HG03342 (cell line): ENCODE data around the gene ENO2.
"Not testable (repeated sequence)": the region's sequence is repeated elsewhere in the genome, so short reads cannot be mapped to it uniquely, and the experiment has no call there.

Experiments
- ATAC-seq: cut with Tn5 transposase; IDR thresholded peaks from one replicate; pipeline ENCODE4 v1.9.1; 2021; ENCODE audit warnings: mild to moderate bottlenecking, moderate library complexity; ENCODE audit not compliant: unreplicated experiment

The ENO2 gene

GRCh38 chr12:6914246-6914946 is at the start of gene ENO2:
Gene ENO2 (plus strand): TSS chr12:6914580. CDS start chr12:6915833, 1,253 bp downstream.
- ATAC-seq = no peak

GRCh38 chr12:6865307-6865706 is 49.1 kb upstream of the ENO2 start:
- not testable (repeated sequence) for ATAC-seq

GRCh38 chr12:6866163-6866919 is 48.0 kb upstream of the ENO2 start:
- ATAC-seq = no peak

- peak; percentile 5 for ATAC-seq
Measured at GRCh38 chr12:6866920-6867412, 47.4 kb upstream of the ENO2 start.

GRCh38 chr12:6867413-6868210 is 46.8 kb upstream of the ENO2 start, which contains the start of gene TPI1:
Gene TPI1 (plus strand): TSS chr12:6867531. CDS start chr12:6867567, 36 bp downstream.
- peak; percentile 40 for ATAC-seq

GRCh38 chr12:6868211-6869048 is 46.0 kb upstream of the ENO2 start:
- ATAC-seq = no peak

- ATAC-seq = no peak
Measured at GRCh38 chr12:6869049-6870021, 45.0 kb upstream of the ENO2 start.

GRCh38 chr12:6870304-6870703 is 44.1 kb upstream of the ENO2 start:
- not testable (repeated sequence) for ATAC-seq

GRCh38 chr12:6871052-6871957 is 43.1 kb upstream of the ENO2 start:
- no peak for ATAC-seq

GRCh38 chr12:6872073-6873048 is 42.0 kb upstream of the ENO2 start:
- peak; percentile 24 for ATAC-seq

- ATAC-seq = peak; percentile 76
Measured at GRCh38 chr12:6873094-6874014, 41.0 kb upstream of the ENO2 start, which contains the start of gene SPSB2. Gene SPSB2 (minus strand): TSS chr12:6873303. CDS start chr12:6872901, 402 bp downstream.

GRCh38 chr12:6874015-6874368 is 40.4 kb upstream of the ENO2 start:
- not testable (repeated sequence) for ATAC-seq

GRCh38 chr12:6879824-6880223 is 34.6 kb upstream of the ENO2 start:
- ATAC-seq = not testable (repeated sequence)

- ATAC-seq = no peak
Measured at GRCh38 chr12:6883252-6883651, 31.1 kb upstream of the ENO2 start.

GRCh38 chr12:6883683-6884082 is 30.7 kb upstream of the ENO2 start:
- ATAC-seq = no peak

- ATAC-seq = no peak
Measured at GRCh38 chr12:6884539-6884938, 29.8 kb upstream of the ENO2 start.
